Panc1 (cell line): ENCODE measurements around the gene ZNF594. TPM values are rescaled to one million over a fixed set of nuclear protein-coding genes. Genes with fewer than 3 reads are reported as not detected.
"Not testable (repeated sequence)": the region's sequence is repeated elsewhere in the genome, so short reads cannot be mapped to it uniquely, and the experiment has no call there.

Experiments used
- ATAC-seq: fragments of 200-7000 bp; cut with Tn5 transposase; 2 replicates; pipeline ENCODE4 v1.9.1; 2020; ENCODE audit warnings: mild to moderate bottlenecking, moderate library complexity
- BruUV-seq: library from RNA; stranded (reverse); fragments of 400-500 nt; replicated peaks from 2 replicates; lab custom pipeline; 2021; lab: Mats Ljungman, UMichigan
- CTCF ChIA-PET: fragments of 300-600 bp; sonication (Branson Sonifier 250); formaldehyde crosslinking; loops from one replicate; lab custom pipeline; 2022; ENCODE audit warnings: antibody characterized with exemption; lab: Charles Lee
- POLR2A ChIA-PET: fragments of 300-600 bp; sonication (Branson Sonifier 250); formaldehyde crosslinking; loops from one replicate; lab custom pipeline; 2022; ENCODE audit warnings: antibody characterized with exemption; lab: Charles Lee
- DNase-seq: peaks from one replicate; pipeline ENCODE4 v3.0.0-alpha.2; 2010; ENCODE audit warnings: low read depth, low spot score
- H3K27ac ChIP-seq: 2 replicates; pipeline ENCODE4 v1.5.1; 2011; ENCODE audit warnings: mild to moderate bottlenecking, low read length, inconsistent platforms
- H3K27me3 ChIP-seq: fragments of 200-500 bp; sonication (Bioruptor generic); 2 replicates; pipeline ENCODE4 v1.6.0; 2014; ENCODE audit warnings: low read length, inconsistent platforms; ENCODE audit not compliant: control insufficient read depth, insufficient read depth
- H3K36me3 ChIP-seq: fragments of 200-500 bp; sonication (Bioruptor generic); 2 replicates; pipeline ENCODE4 v1.5.1; 2014; ENCODE audit warnings: inconsistent platforms, mild to moderate bottlenecking, low read length, moderate library complexity; ENCODE audit not compliant: control insufficient read depth, insufficient read depth
- H3K4me1 ChIP-seq: 2 replicates; pipeline ENCODE4 v1.5.1; 2011; ENCODE audit warnings: inconsistent platforms, mild to moderate bottlenecking, low read length, moderate library complexity; ENCODE audit not compliant: control insufficient read depth, insufficient read depth
- H3K4me3 ChIP-seq, 2 experiments: 2 replicates each; pipeline ENCODE4 v1.5.1; 2011 to 2012; ENCODE audit warnings: low read depth in 2 of 2, low read length in 2 of 2, mild to moderate bottlenecking in 2 of 2, inconsistent platforms in 1 of 2, moderate library complexity in 1 of 2
- H3K9me3 ChIP-seq: fragments of 200-500 bp; sonication (Bioruptor generic); 2 replicates; pipeline ENCODE4 v1.5.1; 2014; ENCODE audit warnings: low read depth, mild to moderate bottlenecking, inconsistent platforms, low read length, moderate library complexity; ENCODE audit not compliant: control insufficient read depth, insufficient read depth
- CTCF ChIP-seq: fragments of 450-650 bp; IDR thresholded peaks from 2 replicates; pipeline ENCODE4 v1.5.1; 2017; ENCODE audit warnings: mild to moderate bottlenecking
- POLR2AphosphoS5 ChIP-seq: IDR thresholded peaks from 2 replicates; pipeline ENCODE4 v1.6.1; 2012; ENCODE audit warnings: mild to moderate bottlenecking, low read depth, low read length, moderate library complexity
- REST ChIP-seq, 2 experiments: IDR thresholded peaks; 2 replicates each; pipeline ENCODE4 v1.6.1; 2011 to 2012; ENCODE audit warnings: low read depth in 2 of 2, control low read depth in 1 of 2, low read length in 1 of 2, mild to moderate bottlenecking in 1 of 2, moderate library complexity in 1 of 2; ENCODE audit not compliant: insufficient read depth in 1 of 2
- SIN3A ChIP-seq: IDR thresholded peaks from 2 replicates; pipeline ENCODE4 v1.6.1; 2012; ENCODE audit warnings: low read depth, mild to moderate bottlenecking, low read length, moderate library complexity, borderline replicate concordance; ENCODE audit not compliant: insufficient read depth
- TCF7L2 ChIP-seq: IDR thresholded peaks from 2 replicates; pipeline ENCODE4 v1.6.1; 2011; ENCODE audit warnings: mild to moderate bottlenecking, low read depth, low read length, inconsistent platforms
- in situ Hi-C: cut with HindIII; loops from 2 replicates; pipeline ENCODE4 v1.10.0; 2016; ENCODE audit warnings: low sequenced_read_pairs, low pct_unique_long_range_greater_than_20kb
- intact Hi-C: fragments of 100-400 bp; cut with micrococcal nuclease; formaldehyde crosslinking; loops from one replicate; pipeline ENCODE4 v1.10.0; 2022; ENCODE audit not compliant: unreplicated experiment
- total RNA-seq: library from RNA; stranded (reverse); gene quantifications from one replicate; pipeline ENCODE4 v1.2.1, GENCODE V29; 2021; ENCODE audit not compliant: unreplicated experiment

ZNF594 gene
- total RNA-seq, 1 experiment from 2014 or later, result 5.6 TPM

GRCh38 chr17:5142877-5143276, 48.8 kb downstream of the ZNF594 start:
- H3K4me3 ChIP-seq, CTCF ChIA-PET, DNase-seq, H3K36me3 ChIP-seq, H3K9me3 ChIP-seq, in situ Hi-C loops, POLR2A ChIA-PET, intact Hi-C loops, ATAC-seq, BruUV-seq, H3K4me1 ChIP-seq, H3K27me3 ChIP-seq, H3K27ac ChIP-seq: not testable (repeated sequence)

GRCh38 chr17:5139458-5139732, 52.3 kb downstream of the ZNF594 start:
- H3K4me1 ChIP-seq, result no peaks in the 10 kb centered on the region
- H3K27ac ChIP-seq, result no peak overlapping the region
- in situ Hi-C loops, result no loop called here
- ATAC-seq, result no peak
- DNase-seq, result no peak
- TF ChIP-seq TCF7L2 (no peak), SIN3A (no peak), POLR2AphosphoS5 (no peak), REST (IDR thresholded peaks at IDR 0.05; ENCODE audit: insufficient read depth in 1 of 2, low read depth in 2 of 2, low read length in 1 of 2) (no peak), CTCF (no peak)
- POLR2A ChIA-PET, result no interaction called here
- no peaks in the 10 kb centered on the region for H3K36me3 ChIP-seq
- intact Hi-C loops, result no loop called here
- H3K9me3 ChIP-seq, result no peaks in the 10 kb centered on the region
- CTCF ChIA-PET, result no interaction called here
- no peak overlapping the region for H3K4me3 ChIP-seq
- H3K27me3 ChIP-seq, result no peaks in the 10 kb centered on the region
- BruUV-seq, result no TSS peak

GRCh38 chr17:5138616-5139457, 52.8 kb downstream of the ZNF594 start:
- no peak for ATAC-seq
- in situ Hi-C loops (no loop called here), intact Hi-C loops (no loop called here)
- no peak for DNase-seq
- H3K27ac ChIP-seq, result no peak overlapping the region
- H3K4me3 ChIP-seq, result no peak overlapping the region
- H3K9me3 ChIP-seq, result no peaks in the 10 kb centered on the region
- BruUV-seq, result no TSS peak
- H3K4me1 ChIP-seq, result no peaks in the 10 kb centered on the region
- ChIA-PET POLR2A (no interaction called here), CTCF (no interaction called here)
- no peak for TF ChIP-seq REST (IDR thresholded peaks at IDR 0.05; ENCODE audit: insufficient read depth in 1 of 2, low read depth in 2 of 2, low read length in 1 of 2)
- no peaks in the 10 kb centered on the region for H3K27me3 ChIP-seq
- H3K36me3 ChIP-seq, result no peaks in the 10 kb centered on the region

- H3K9me3 ChIP-seq, H3K27me3 ChIP-seq, BruUV-seq, CTCF ChIA-PET, ATAC-seq, H3K27ac ChIP-seq, H3K36me3 ChIP-seq, POLR2A ChIA-PET, in situ Hi-C loops, DNase-seq, intact Hi-C loops, H3K4me1 ChIP-seq, H3K4me3 ChIP-seq: not testable (repeated sequence)
These were observed 53.5 kb downstream of the ZNF594 start for GRCh38 chr17:5138198-5138544.
